H9 (cell line): ENCODE measurements around the gene FXYD1. TPM values are rescaled to one million over a fixed set of nuclear protein-coding genes. Genes with fewer than 3 reads are reported as not detected.

Source experiments
- DNase-seq: peaks from one replicate; pipeline ENCODE4 v3.0.0-alpha.2; 2017
- H2AFZ ChIP-seq: one replicate; pipeline ENCODE4 v1.6.1; 2013; ENCODE audit warnings: mild to moderate bottlenecking, low read length, control low read depth, moderate library complexity
- H2AK5ac ChIP-seq: 2 replicates; pipeline ENCODE4 v1.6.1; 2013; ENCODE audit warnings: low read length, control low read depth, mixed read lengths; ENCODE audit not compliant: insufficient read length
- H2BK120ac ChIP-seq: one replicate; pipeline ENCODE4 v1.6.1; 2013; ENCODE audit warnings: low read depth, mild to moderate bottlenecking, low read length, control low read depth, inconsistent platforms; ENCODE audit not compliant: poor library complexity, severe bottlenecking
- H2BK12ac ChIP-seq: 2 replicates; pipeline ENCODE4 v1.6.1; 2013; ENCODE audit warnings: low read length, control low read depth, mixed read lengths, low read depth; ENCODE audit not compliant: insufficient read length
- H2BK15ac ChIP-seq: 2 replicates; pipeline ENCODE4 v1.6.1; 2013; ENCODE audit warnings: low read depth, low read length, control low read depth
- H2BK20ac ChIP-seq: one replicate; pipeline ENCODE4 v1.6.1; 2013; ENCODE audit warnings: low read depth, mild to moderate bottlenecking, low read length, control low read depth, inconsistent platforms; ENCODE audit not compliant: poor library complexity, severe bottlenecking
- H2BK5ac ChIP-seq: 2 replicates; pipeline ENCODE4 v1.6.1; 2013; ENCODE audit warnings: low read length, control low read depth, mixed read lengths; ENCODE audit not compliant: insufficient read length
- H3K14ac ChIP-seq: 2 replicates; pipeline ENCODE4 v1.6.1; 2013; ENCODE audit warnings: low read length, control low read depth; ENCODE audit not compliant: insufficient read depth
- H3K18ac ChIP-seq: 2 replicates; pipeline ENCODE4 v1.6.1; 2013; ENCODE audit warnings: low read depth, mild to moderate bottlenecking, mixed read lengths, low read length, control low read depth; ENCODE audit not compliant: insufficient read length
- H3K23ac ChIP-seq: 2 replicates; pipeline ENCODE4 v1.6.1; 2013; ENCODE audit warnings: low read length, control low read depth, mixed read lengths, low read depth; ENCODE audit not compliant: insufficient read length
- H3K23me2 ChIP-seq: 2 replicates; pipeline ENCODE4 v1.6.1; 2013; ENCODE audit warnings: low read depth, mild to moderate bottlenecking, mixed read lengths, low read length, control low read depth; ENCODE audit not compliant: insufficient read length, poor library complexity, severe bottlenecking
- H3K27ac ChIP-seq: 2 replicates; pipeline ENCODE4 v1.5.1; 2013; ENCODE audit warnings: low read length, control low read depth, mixed read lengths, low read depth; ENCODE audit not compliant: insufficient read length
- H3K27me3 ChIP-seq: 2 replicates; pipeline ENCODE4 v1.6.1; 2013; ENCODE audit warnings: low read length, control low read depth, inconsistent platforms; ENCODE audit not compliant: insufficient read depth
- H3K4ac ChIP-seq: 2 replicates; pipeline ENCODE4 v1.6.1; 2013; ENCODE audit warnings: low read depth, mild to moderate bottlenecking, control low read depth, inconsistent platforms, low read length, moderate library complexity
- H3K4me1 ChIP-seq: 2 replicates; pipeline ENCODE4 v1.6.1; 2013; ENCODE audit warnings: low read length, control low read depth, inconsistent platforms; ENCODE audit not compliant: insufficient read depth
- H3K4me2 ChIP-seq: 2 replicates; pipeline ENCODE4 v1.6.1; 2013; ENCODE audit warnings: low read length, control low read depth, mixed read lengths; ENCODE audit not compliant: insufficient read length, insufficient read depth
- H3K56ac ChIP-seq: 2 replicates; pipeline ENCODE4 v1.6.1; 2013; ENCODE audit warnings: low read depth, mild to moderate bottlenecking, mixed read lengths, low read length, control low read depth; ENCODE audit not compliant: insufficient read length
- H3K79me1 ChIP-seq: 2 replicates; pipeline ENCODE4 v1.6.1; 2013; ENCODE audit warnings: low read depth, mild to moderate bottlenecking, moderate library complexity, low read length, control low read depth, inconsistent platforms; ENCODE audit not compliant: insufficient read depth, poor library complexity, severe bottlenecking
- H3K79me2 ChIP-seq: 2 replicates; pipeline ENCODE4 v1.6.1; 2013; ENCODE audit warnings: low read length, control low read depth, inconsistent platforms; ENCODE audit not compliant: insufficient read depth
- H3K9ac ChIP-seq: 2 replicates; pipeline ENCODE4 v1.6.1; 2013; ENCODE audit warnings: low read length, control low read depth, mixed read lengths; ENCODE audit not compliant: insufficient read length; ENCODE audit errors: extremely low read depth
- H3K9me3 ChIP-seq: one replicate; pipeline ENCODE4 v1.6.1; 2013; ENCODE audit warnings: low read depth, low read length, inconsistent platforms; ENCODE audit not compliant: control insufficient read depth
- H3T11ph ChIP-seq: one replicate; pipeline ENCODE4 v1.6.1; 2013; ENCODE audit warnings: mild to moderate bottlenecking, low read length, control low read depth, inconsistent platforms
- H4K20me1 ChIP-seq: one replicate; pipeline ENCODE4 v1.6.1; 2013; ENCODE audit not compliant: control insufficient read depth, insufficient read length, insufficient read depth
- H4K5ac ChIP-seq: 2 replicates; pipeline ENCODE4 v1.6.1; 2013; ENCODE audit warnings: low read depth, mild to moderate bottlenecking, mixed read lengths, low read length, control low read depth; ENCODE audit not compliant: insufficient read length
- H4K8ac ChIP-seq: replicated peaks from 2 replicates; pipeline ENCODE4 v1.6.1; 2013; ENCODE audit warnings: low read length, control low read depth, mixed read lengths, low read depth; ENCODE audit not compliant: insufficient read length
- H4K91ac ChIP-seq: 2 replicates; pipeline ENCODE4 v1.6.1; 2013; ENCODE audit warnings: low read depth, mild to moderate bottlenecking, moderate library complexity, mixed read lengths, low read length, control low read depth; ENCODE audit not compliant: insufficient read length
- H3K27ac Mint-ChIP-seq, 3 experiments: 2 replicates in 2 of 3; 3 replicates in 1 of 3; pipeline ENCODE4 v1.8.0; 2020 to 2021; ENCODE audit warnings: mixed read lengths in 3 of 3, mild to moderate bottlenecking in 1 of 3, moderate library complexity in 1 of 3
- H3K27me3 Mint-ChIP-seq: 2 replicates; pipeline ENCODE4 v1.8.0; 2021; ENCODE audit warnings: low read depth, mild to moderate bottlenecking, moderate library complexity, mixed read lengths
- H3K36me3 Mint-ChIP-seq, 3 experiments: 2 replicates in 2 of 3; 3 replicates in 1 of 3; pipeline ENCODE4 v1.8.0; 2020 to 2021; ENCODE audit warnings: low read depth in 3 of 3, mixed read lengths in 3 of 3; ENCODE audit not compliant: insufficient read depth in 1 of 3
- H3K4me1 Mint-ChIP-seq, 2 experiments: 2 replicates each; pipeline ENCODE4 v1.8.0; 2020; ENCODE audit warnings: mixed read lengths in 2 of 2
- H3K4me3 Mint-ChIP-seq, 2 experiments: 2 replicates in 1 of 2; 3 replicates in 1 of 2; pipeline ENCODE4 v1.8.0; 2020 to 2021; ENCODE audit warnings: mild to moderate bottlenecking in 2 of 2, mixed read lengths in 2 of 2, moderate library complexity in 1 of 2
- H3K9me3 Mint-ChIP-seq, 2 experiments: 2 replicates in 1 of 2; 3 replicates in 1 of 2; pipeline ENCODE4 v1.8.0; 2020; ENCODE audit warnings: mild to moderate bottlenecking in 2 of 2, mixed read lengths in 2 of 2, moderate library complexity in 1 of 2
- CTCF ChIP-seq: fragments of 200-600 bp; sonication (generic); conservative IDR thresholded peaks from 3 replicates; pipeline ENCODE4 v1.8.0; 2021; ENCODE audit warnings: antibody characterized with exemption, mild to moderate bottlenecking
- WGBS: extraction: QIAGEN DNeasy Blood & Tissue Kit; methylation state at CpG from one replicate; pipeline ENCODE4 v1.1.7; 2013; ENCODE audit warnings: missing lambda C conversion rate, low lambda C conversion rate, mixed read lengths; ENCODE audit not compliant: insufficient read length; ENCODE audit errors: extremely low coverage; 5-methylcytosine and 5-hydroxymethylcytosine counted together
- total RNA-seq: library from RNA; stranded (reverse); gene quantifications from 2 replicates; pipeline ENCODE4 v1.2.1, GENCODE V29; 2021

FXYD1 gene
- total RNA-seq, 1 experiment from 2014 or later, result 7.7 TPM

- H3K4me1 Mint-ChIP-seq, result peaks cover 48 to 63% of the 10 kb centered on the region in 2 experiments
- no peak overlapping the region for H3K23ac ChIP-seq
- H2BK5ac ChIP-seq, result no peak overlapping the region
- no peaks in the 10 kb centered on the region for H3K9me3 ChIP-seq
- H3K79me1 ChIP-seq, result no peaks in the 10 kb centered on the region
- DNase-seq, result no peak
- H4K91ac ChIP-seq, result no peak overlapping the region
- H3K18ac ChIP-seq, result no peak overlapping the region
- H4K5ac ChIP-seq, result no peak overlapping the region
- no peaks in the 10 kb centered on the region for H3K23me2 ChIP-seq
- no peak overlapping the region for H2BK20ac ChIP-seq
- no peak overlapping the region for H2AK5ac ChIP-seq
- no peak overlapping the region for H3K4ac ChIP-seq
- H2AFZ ChIP-seq, result no peak overlapping the region
- no peaks in the 10 kb centered on the region for H3K79me2 ChIP-seq
- no peak overlapping the region for H3K9ac ChIP-seq
- no peak for TF ChIP-seq CTCF
- H3K27me3 Mint-ChIP-seq, result peaks cover 9% of the 10 kb centered on the region
- no CpG with 5 or more reads among the region's 14 CpGs for WGBS
- H3K4me3 Mint-ChIP-seq, result no peak overlapping the region; a peak in 1 of 5 replicates
- H3K27me3 ChIP-seq, result no peaks in the 10 kb centered on the region
- H3K4me2 ChIP-seq, result no peak overlapping the region
- no peak overlapping the region for H2BK15ac ChIP-seq
- no peak overlapping the region for H3K56ac ChIP-seq
- no peak overlapping the region for H2BK12ac ChIP-seq
- H3K36me3 Mint-ChIP-seq, result no peaks in the 10 kb centered on the region
- no peak overlapping the region for H3T11ph ChIP-seq
- H3K27ac ChIP-seq, result no peak overlapping the region
- H3K27ac Mint-ChIP-seq, result no peak overlapping the region; a peak in 1 of 7 replicates
- H3K9me3 Mint-ChIP-seq, result no peaks in the 10 kb centered on the region
- H4K8ac ChIP-seq, result no peak overlapping the region
- H4K20me1 ChIP-seq, result no peaks in the 10 kb centered on the region
- no peaks in the 10 kb centered on the region; the same call in 1 of the 2 replicates for H3K4me1 ChIP-seq
- no peak overlapping the region for H2BK120ac ChIP-seq
- H3K14ac ChIP-seq, result no peak overlapping the region
Observed at GRCh38 chr19:35119091-35119490, 19.5 kb upstream of the FXYD1 start.
